Lower leg skin (tissue), 4 donors: ENCODE results near the gene NEDD4L. TPM values are rescaled to one million over a fixed set of nuclear protein-coding genes. Genes with fewer than 3 reads are reported as not detected.

Experiments used
- DNase-seq, 2 donors: peaks; one replicate each; pipeline ENCODE4 v3.0.0-alpha.2; 2019; ENCODE audit warnings: low spot score in 2 of 2
- H3K4me3 ChIP-seq: fragments of 200-600 bp; sonication (generic); 2 replicates; pipeline ENCODE4 v1.5.1; 2017; ENCODE audit warnings: mild to moderate bottlenecking, low read depth; ENCODE audit not compliant: poor library complexity, severe bottlenecking
- CTCF ChIP-seq, 3 donors: fragments of 450-650 bp; IDR thresholded peaks; one replicate each; pipeline ENCODE4 v1.5.1; 2016; ENCODE audit warnings: antibody characterized with exemption in 3 of 3, mild to moderate bottlenecking in 3 of 3, moderate library complexity in 2 of 3
- POLR2A ChIP-seq, 2 donors: fragments of 450-650 bp; IDR thresholded peaks; one replicate each; pipeline ENCODE4 v1.6.1; 2016 to 2017; ENCODE audit warnings: antibody characterized with exemption in 2 of 2, mild to moderate bottlenecking in 1 of 2, moderate library complexity in 1 of 2
- WGBS, 2 donors: methylation state at CpG; one replicate each; pipeline ENCODE4 v1.1.5; 2018; 5-methylcytosine and 5-hydroxymethylcytosine counted together
- intact Hi-C: fragments of 100-400 bp; cut with DNase I; formaldehyde crosslinking; loops from one replicate; pipeline ENCODE4 v1.15.0; 2023; ENCODE audit warnings: low total_unique reads
- total RNA-seq, 4 donors: library from RNA; depleted of rRNA; stranded (reverse); fragments of >200 nt; gene quantifications; one replicate each; pipeline ENCODE4 v1.1.0, GENCODE V29; 2016

NEDD4L gene
- total RNA-seq, 4 donors from 2014 or later, result 22.9 to 127 (median 35.0) TPM

GRCh38 chr18:58309099-58309498 is 265.1 kb downstream of the NEDD4L start:
- intact Hi-C loops, result no loop called here
- WGBS, 2 donors, result 88 to 97% methylated on average over 8 of the region's 8 CpGs
- no peak overlapping the region for H3K4me3 ChIP-seq
- DNase-seq, result no peak
- TF ChIP-seq CTCF (IDR thresholded peaks at IDR 0.05) (no peak), POLR2A (IDR thresholded peaks at IDR 0.05) (no peak)

- no peak overlapping the region for H3K4me3 ChIP-seq
- DNase-seq, result no peak
- WGBS, 2 donors, result 84 to 89% methylated on average over 7 of the region's 7 CpGs
- TF ChIP-seq POLR2A (IDR thresholded peaks at IDR 0.05), result no peak
- no peak for TF ChIP-seq CTCF (IDR thresholded peaks at IDR 0.05)
- intact Hi-C loops, result no loop called here
Observed at GRCh38 chr18:58309610-58310239, 265.7 kb downstream of the NEDD4L start.

- intact Hi-C loops, result no loop called here
- peak in 1 of 2 donors; percentile 53 for DNase-seq
- WGBS, 2 donors, result 47 to 51% methylated on average over 7 of the region's 7 CpGs
Observed at GRCh38 chr18:58310517-58310916, 266.5 kb downstream of the NEDD4L start.

GRCh38 chr18:58311390-58311789 is 267.4 kb downstream of the NEDD4L start:
- TF ChIP-seq CTCF (IDR thresholded peaks at IDR 0.05), result no peak
- no peak for TF ChIP-seq POLR2A (IDR thresholded peaks at IDR 0.05)
- no peak for DNase-seq
- H3K4me3 ChIP-seq, result no peak overlapping the region
- intact Hi-C loops, result no loop called here
- 85 to 87% methylated on average over 6 of the region's 6 CpGs for WGBS, 2 donors

More at GRCh38 chr18:58310517-58310916, 266.5 kb downstream of the NEDD4L start:
- no peak overlapping the region for H3K4me3 ChIP-seq
- TF ChIP-seq POLR2A (IDR thresholded peaks at IDR 0.05) (no peak), CTCF (IDR thresholded peaks at IDR 0.05) (no peak)

- 50 to 60% methylated on average over 5 of the region's 5 CpGs for WGBS, 2 donors
- peak in 1 of 2 donors; percentile 71 for DNase-seq
- intact Hi-C loops, result no loop called here
- no peak for TF ChIP-seq CTCF (IDR thresholded peaks at IDR 0.05)
- no peak for TF ChIP-seq POLR2A (IDR thresholded peaks at IDR 0.05)
- no peak overlapping the region for H3K4me3 ChIP-seq
Observed at GRCh38 chr18:58313491-58314032, 269.5 kb downstream of the NEDD4L start.
